NCI-H2196 (cell line): Measurements from ENCODE around the gene MARS1.

Experiments
- DNase-seq: peaks from one replicate; lab custom pipeline; 2025; ENCODE audit not compliant: unreplicated experiment; lab: John Stamatoyannopoulos, UW

Gene MARS1

GRCh38 chr12:57470970-57471656 is 16.8 kb upstream of the MARS1 start:
- no peak for DNase-seq

- DNase-seq: no peak
Measured at GRCh38 chr12:57471661-57472060, 16.2 kb upstream of the MARS1 start.

- DNase-seq: no peak
Measured at GRCh38 chr12:57472391-57472790, 15.5 kb upstream of the MARS1 start.

GRCh38 chr12:57473392-57473791 is 14.5 kb upstream of the MARS1 start:
- no peak for DNase-seq

- DNase-seq: no peak
Measured at GRCh38 chr12:57473886-57474285, 14.0 kb upstream of the MARS1 start.

- DNase-seq: no peak
Measured at GRCh38 chr12:57474430-57474829, 13.4 kb upstream of the MARS1 start.

GRCh38 chr12:57474862-57475261 is 13.0 kb upstream of the MARS1 start:
- no peak for DNase-seq

- no peak for DNase-seq
Measured at GRCh38 chr12:57475271-57476161, 12.4 kb upstream of the MARS1 start.

- DNase-seq: no peak
Measured at GRCh38 chr12:57476162-57476992, 11.5 kb upstream of the MARS1 start.

- no peak for DNase-seq
Measured at GRCh38 chr12:57476993-57477709, 10.7 kb upstream of the MARS1 start.

- no peak for DNase-seq
Measured at GRCh38 chr12:57477710-57478681, 9.9 kb upstream of the MARS1 start.

- DNase-seq: no peak
Measured at GRCh38 chr12:57479043-57479375, 8.9 kb upstream of the MARS1 start.

- DNase-seq: no peak
Measured at GRCh38 chr12:57479376-57480115, 8.3 kb upstream of the MARS1 start, which contains the start of gene ARHGAP9. TSS of gene ARHGAP9 (minus strand) at chr12:57479866. CDS start at chr12:57479406, 460 bp downstream.

- no peak for DNase-seq
Measured at GRCh38 chr12:57481671-57482070, 6.2 kb upstream of the MARS1 start.

- no peak for DNase-seq
Measured at GRCh38 chr12:57483466-57483865, 4.4 kb upstream of the MARS1 start.

- DNase-seq: no peak
Measured at GRCh38 chr12:57485695-57486094, 2.2 kb upstream of the MARS1 start.

- no peak for DNase-seq
Measured at GRCh38 chr12:57487055-57487596, 742 bp upstream of the MARS1 start.

GRCh38 chr12:57488402-57489156 is 711 bp downstream of the MARS1 start:
- no peak for DNase-seq
